ENCODE data around the gene UBAP2L.
"Not testable (repeated sequence)": the region's sequence is repeated elsewhere in the genome, so short reads cannot be mapped to it uniquely, and the experiment has no call there.

The UBAP2L gene

GRCh38 chr1:154304664-154305337, 84.0 kb downstream of the UBAP2L start:
- FAIRE-seq (no peak), DNase-seq (ENCODE audit: extremely low spot score, insufficient read length, low read depth) (no peak)

DNA sequence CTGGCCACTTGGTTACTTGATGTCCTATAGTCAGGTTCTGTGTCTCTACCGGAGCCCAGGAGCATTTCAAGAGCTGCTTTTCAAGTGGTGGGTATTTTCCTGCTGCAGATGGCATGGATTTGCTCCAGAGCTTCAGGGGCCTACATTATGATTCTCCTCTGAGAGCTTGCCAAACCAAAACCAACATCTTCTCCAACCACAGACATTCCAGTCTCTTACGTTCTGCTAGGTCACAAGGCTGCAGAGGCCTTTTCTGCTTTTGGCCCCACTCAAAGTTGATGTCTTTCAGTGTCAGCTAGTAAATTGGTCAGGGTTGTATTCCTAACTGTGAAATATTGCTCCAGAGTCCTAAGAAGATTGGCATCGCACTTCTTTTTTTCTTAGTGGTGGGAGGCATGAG, 85.4 kb downstream of the UBAP2L start:
- FAIRE-seq (no peak), DNase-seq (ENCODE audit: extremely low spot score, insufficient read length, low read depth) (no peak)

DNA sequence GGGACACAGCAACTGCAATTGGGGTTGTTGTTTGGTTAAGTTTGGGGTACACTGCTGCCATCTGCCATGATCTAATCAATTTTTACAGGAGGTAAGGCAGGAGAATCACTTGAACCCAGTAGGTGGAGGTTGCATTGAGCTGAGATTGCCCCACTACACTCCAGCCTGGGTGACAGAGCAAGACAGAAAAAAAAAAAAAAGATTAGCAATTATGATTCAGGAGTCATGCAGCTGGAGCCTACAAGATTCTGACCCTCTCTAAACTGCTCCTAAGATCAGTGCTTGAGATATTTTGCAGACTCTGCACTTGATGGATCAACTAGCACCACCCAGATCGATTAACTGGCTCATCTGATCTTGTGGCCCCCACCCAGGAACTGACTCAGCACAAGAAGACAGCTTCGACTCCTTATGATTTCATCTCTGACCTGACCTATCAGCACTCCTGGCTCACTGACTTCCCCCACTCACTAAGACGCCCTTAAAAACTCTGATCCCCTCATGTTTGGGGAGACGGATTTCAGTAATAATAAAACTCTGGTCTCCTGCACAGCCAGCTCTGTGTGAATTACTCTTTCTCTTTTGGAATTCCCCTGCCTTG, 87.0 kb downstream of the UBAP2L start:
- not testable (repeated sequence) for DNase-seq (ENCODE audit: extremely low spot score, insufficient read length, low read depth); FAIRE-seq

- not testable (repeated sequence) for DNase-seq (ENCODE audit: extremely low spot score, insufficient read length, low read depth); FAIRE-seq
These were observed 88.4 kb downstream of the UBAP2L start for GRCh38 chr1:154309136-154309535.

- DNase-seq (ENCODE audit: extremely low spot score, insufficient read length, low read depth); FAIRE-seq: not testable (repeated sequence)
These were observed 91.7 kb downstream of the UBAP2L start for GRCh38 chr1:154312229-154313065.

GRCh38 chr1:154313066-154313356, 92.3 kb downstream of the UBAP2L start:
- no peak for FAIRE-seq
- DNase-seq (ENCODE audit: extremely low spot score, insufficient read length, low read depth), result no peak

DNA sequence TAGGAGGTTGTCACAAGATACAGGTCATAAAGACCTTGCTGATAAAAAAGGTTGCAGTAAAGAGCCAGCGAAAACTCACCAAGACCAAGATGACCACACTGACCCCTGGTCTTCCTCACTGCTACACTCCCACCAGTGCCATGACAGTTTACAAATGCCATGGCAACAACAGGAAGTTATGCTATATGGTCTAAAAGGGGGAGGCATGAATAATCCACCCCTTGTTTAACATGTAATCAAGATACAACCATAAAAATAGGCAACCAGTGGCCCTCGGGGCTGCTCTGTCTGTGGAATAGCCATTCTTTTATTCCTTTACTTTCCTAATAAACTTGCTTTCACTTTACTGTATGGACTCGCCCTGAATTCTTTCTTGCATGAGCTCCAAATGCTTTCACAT, 93.5 kb downstream of the UBAP2L start:
- FAIRE-seq; DNase-seq (ENCODE audit: extremely low spot score, insufficient read length, low read depth): not testable (repeated sequence)

DNA sequence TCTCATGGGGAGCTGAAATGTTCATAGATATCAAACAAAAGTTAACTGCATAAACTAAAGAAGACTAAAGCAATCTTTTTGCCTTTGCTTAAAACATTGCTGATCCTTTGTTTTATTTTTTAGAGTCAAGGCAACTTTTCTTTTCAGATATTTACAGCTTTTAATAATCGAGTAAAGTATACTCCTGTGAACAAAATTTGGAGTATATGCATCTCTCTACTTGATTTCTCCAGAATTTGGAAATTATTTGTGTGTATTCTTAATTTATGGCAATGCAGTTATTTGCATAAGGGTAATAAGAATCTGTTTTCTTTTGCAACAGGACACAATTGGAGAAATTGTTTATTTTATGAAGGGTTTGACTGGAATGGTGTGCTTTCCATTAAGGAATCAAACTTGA, 95.9 kb downstream of the UBAP2L start:
- FAIRE-seq, result no peak
- DNase-seq (ENCODE audit: extremely low spot score, insufficient read length, low read depth), result no peak

DNA sequence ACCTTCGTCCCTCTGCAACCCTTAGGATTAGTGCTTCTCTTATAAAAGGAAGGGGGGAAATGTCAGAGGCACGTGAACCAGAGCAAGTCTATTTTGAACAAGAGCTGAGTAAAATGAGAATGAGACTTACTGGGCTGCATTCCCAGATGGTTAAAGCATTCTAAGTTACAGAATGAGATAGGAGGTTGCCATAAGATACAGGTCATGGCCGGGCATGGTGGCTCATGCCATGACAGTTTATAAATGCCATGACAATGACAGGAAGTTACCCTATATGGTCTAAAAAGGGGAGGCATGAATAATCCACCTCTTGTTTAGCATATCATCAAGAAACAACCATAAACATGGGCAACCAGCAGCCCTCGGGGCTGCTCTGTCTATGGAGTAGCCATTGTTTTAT, 97.6 kb downstream of the UBAP2L start:
- FAIRE-seq (no peak), DNase-seq (ENCODE audit: extremely low spot score, insufficient read length, low read depth) (no peak)
